H1 (cell line): Measurements from ENCODE around the gene EDN1. TPM values are rescaled to one million over a fixed set of nuclear protein-coding genes. Genes with fewer than 3 reads are reported as not detected.

Experiments
- CTCF ChIA-PET: fragments of 300-600 bp; sonication (Branson Sonifier 250); formaldehyde crosslinking; loops from one replicate; lab custom pipeline; 2021; ENCODE audit not compliant: partially characterized antibody; lab: Charles Lee
- POLR2A ChIA-PET: fragments of 300-600 bp; sonication (Branson Sonifier 250); formaldehyde crosslinking; loops from one replicate; lab custom pipeline; 2021; ENCODE audit warnings: inconsistent platforms; ENCODE audit not compliant: partially characterized antibody; lab: Charles Lee
- DNase-seq, 2 experiments: peaks; one replicate each; pipeline versions ENCODE4 v3.0.0 to v3.0.0-alpha.2; 2010 to 2022; ENCODE audit warnings: low spot score in 2 of 2, low read depth in 1 of 2, mixed read lengths in 1 of 2
- FAIRE-seq: peaks from 2 replicates; lab custom pipeline; 2011; peaks lifted over from hg19 to GRCh38; lab: Jason Lieb, UNC
- H2AFZ ChIP-seq: 2 replicates; pipeline ENCODE4 v1.8.1; 2012; ENCODE audit warnings: low read length, inconsistent platforms
- H2AK5ac ChIP-seq: 2 replicates; pipeline ENCODE4 v1.6.1; 2013; ENCODE audit warnings: low read depth, low read length
- H2BK120ac ChIP-seq: replicated peaks from 2 replicates; pipeline ENCODE3; 2013; ENCODE audit warnings: low read depth, low read length, inconsistent platforms
- H2BK12ac ChIP-seq: 2 replicates; pipeline ENCODE4 v1.6.1; 2013; ENCODE audit warnings: low read depth, low read length
- H2BK15ac ChIP-seq: 2 replicates; pipeline ENCODE4 v1.6.1; 2013; ENCODE audit warnings: low read length
- H2BK20ac ChIP-seq: 2 replicates; pipeline ENCODE4 v1.6.1; 2013; ENCODE audit warnings: low read length
- H2BK5ac ChIP-seq: 2 replicates; pipeline ENCODE4 v1.6.1; 2013; ENCODE audit warnings: low read depth, low read length
- H3K14ac ChIP-seq: 2 replicates; pipeline ENCODE4 v1.6.1; 2013; ENCODE audit warnings: inconsistent platforms; ENCODE audit not compliant: insufficient read length
- H3K18ac ChIP-seq: 2 replicates; pipeline ENCODE4 v1.6.1; 2013; ENCODE audit warnings: low read length; ENCODE audit errors: extremely low read depth
- H3K23ac ChIP-seq: 2 replicates; pipeline ENCODE4 v1.6.1; 2013; ENCODE audit warnings: inconsistent platforms; ENCODE audit not compliant: insufficient read length
- H3K23me2 ChIP-seq: 2 replicates; pipeline ENCODE4 v1.6.1; 2013; ENCODE audit warnings: low read depth, low read length
- H3K27ac ChIP-seq: 2 replicates; pipeline ENCODE4 v1.6.1; 2011; ENCODE audit warnings: low read depth, low read length, inconsistent platforms
- H3K27me3 ChIP-seq, 4 experiments: replicated peaks in 1 of 4; 1 replicate in 1 of 4; 2 replicates in 3 of 4; pipeline versions ENCODE4 v1.6.1 to v1.8.1; 2011 to 2013; ENCODE audit warnings: low read length in 3 of 4, mild to moderate bottlenecking in 3 of 4, inconsistent platforms in 2 of 4, mixed read lengths in 2 of 4, moderate library complexity in 1 of 4; ENCODE audit not compliant: control insufficient read depth in 3 of 4, insufficient read depth in 3 of 4; ENCODE audit errors: extremely low read depth in 1 of 4
- H3K36me3 ChIP-seq, 4 experiments: 2 replicates each; pipeline versions ENCODE4 v1.6.1 to v1.8.1; 2011 to 2013; ENCODE audit warnings: mild to moderate bottlenecking in 4 of 4, low read length in 3 of 4, moderate library complexity in 2 of 4, control low read depth in 1 of 4, inconsistent platforms in 1 of 4; ENCODE audit not compliant: insufficient read depth in 4 of 4, control insufficient read depth in 2 of 4
- H3K4ac ChIP-seq: replicated peaks from 2 replicates; pipeline ENCODE3; 2013; ENCODE audit warnings: low read length, low read depth, mixed read lengths, inconsistent platforms; ENCODE audit not compliant: insufficient read length
- H3K4me1 ChIP-seq, 4 experiments: replicated peaks in 1 of 4; 1 replicate in 1 of 4; 2 replicates in 3 of 4; pipeline versions ENCODE4 v1.6.1 to v1.8.1; 2011 to 2013; ENCODE audit warnings: low read length in 3 of 4, inconsistent platforms in 2 of 4, mixed read lengths in 1 of 4; ENCODE audit not compliant: insufficient read depth in 4 of 4, control insufficient read depth in 3 of 4
- H3K4me2 ChIP-seq, 2 experiments: 2 replicates each; pipeline versions ENCODE4 v1.6.1 to v1.8.1; 2011 to 2013; ENCODE audit warnings: low read depth in 2 of 2, low read length in 2 of 2, control low read depth in 1 of 2, inconsistent platforms in 1 of 2, mild to moderate bottlenecking in 1 of 2; ENCODE audit not compliant: insufficient read depth in 1 of 2
- H3K4me3 ChIP-seq, 4 experiments: fragments of 200-600, 300-600 bp in 1 of 4; sonication (generic), shearing (Covaris generic), sonication (Bioruptor Twin) in 1 of 4; 2 replicates each; pipeline versions ENCODE4 v1.5.1 to v1.8.1; 2011 to 2016; ENCODE audit warnings: low read length in 4 of 4, low read depth in 3 of 4, control low read depth in 2 of 4, inconsistent platforms in 2 of 4, mild to moderate bottlenecking in 2 of 4, mixed read lengths in 1 of 4, moderate library complexity in 1 of 4; ENCODE audit not compliant: insufficient read depth in 2 of 4; ENCODE audit errors: extremely low read depth in 1 of 4
- H3K56ac ChIP-seq: replicated peaks from 2 replicates; pipeline ENCODE3; 2013; ENCODE audit warnings: low read depth, mild to moderate bottlenecking, mixed read lengths, low read length, inconsistent platforms; ENCODE audit not compliant: insufficient read length
- H3K79me1 ChIP-seq: 2 replicates; pipeline ENCODE4 v1.6.1; 2013; ENCODE audit warnings: low read depth, low read length, control low read depth
- H3K79me2 ChIP-seq, 2 experiments: 2 replicates each; pipeline versions ENCODE4 v1.6.1 to v1.8.1; 2012 to 2013; ENCODE audit warnings: low read length in 2 of 2, mild to moderate bottlenecking in 2 of 2, inconsistent platforms in 1 of 2; ENCODE audit not compliant: insufficient read depth in 2 of 2, control insufficient read depth in 1 of 2
- H3K9ac ChIP-seq, 4 experiments: replicated peaks in 1 of 4; 1 replicate in 1 of 4; 2 replicates in 3 of 4; pipeline versions ENCODE4 v1.6.1 to v1.8.1; 2011 to 2013; ENCODE audit warnings: low read depth in 3 of 4, low read length in 3 of 4, control low read depth in 2 of 4, mild to moderate bottlenecking in 2 of 4, moderate library complexity in 2 of 4, inconsistent platforms in 1 of 4; ENCODE audit errors: extremely low read depth in 1 of 4
- H3K9me3 ChIP-seq, 2 experiments: 2 replicates each; pipeline versions ENCODE4 v1.6.1 to v1.8.1; 2012 to 2013; ENCODE audit warnings: mild to moderate bottlenecking in 2 of 2, moderate library complexity in 2 of 2, control low read depth in 1 of 2, inconsistent platforms in 1 of 2, low read depth in 1 of 2, low read length in 1 of 2, mixed read lengths in 1 of 2; ENCODE audit not compliant: insufficient read depth in 2 of 2
- H4K20me1 ChIP-seq, 2 experiments: replicated peaks in 1 of 2; 2 replicates each; pipeline versions ENCODE3 to v1.8.1; 2011 to 2013; ENCODE audit warnings: inconsistent platforms in 2 of 2, low read length in 2 of 2, mild to moderate bottlenecking in 1 of 2; ENCODE audit not compliant: insufficient read depth in 2 of 2, control insufficient read depth in 1 of 2
- H4K5ac ChIP-seq: 2 replicates; pipeline ENCODE4 v1.6.1; 2013; ENCODE audit warnings: low read length, low read depth, mixed read lengths, inconsistent platforms; ENCODE audit not compliant: insufficient read length
- H4K8ac ChIP-seq: 2 replicates; pipeline ENCODE4 v1.8.0; 2013; ENCODE audit warnings: mild to moderate bottlenecking, moderate library complexity, low read length, inconsistent platforms; ENCODE audit not compliant: insufficient read depth; ENCODE audit errors: extremely low read depth
- H4K91ac ChIP-seq: replicated peaks from 2 replicates; pipeline ENCODE3; 2013; ENCODE audit warnings: low read length, mixed read lengths, inconsistent platforms; ENCODE audit not compliant: insufficient read length
- ATF2 ChIP-seq: IDR thresholded peaks from 2 replicates; pipeline ENCODE4 v1.6.1; 2012; ENCODE audit warnings: low read length, inconsistent platforms
- BRCA1 ChIP-seq: IDR thresholded peaks from 2 replicates; pipeline ENCODE4 v1.6.1; 2012; ENCODE audit warnings: low read depth, low read length, improper control_type of control experiment
- JUN ChIP-seq: IDR thresholded peaks from 2 replicates; pipeline ENCODE4 v1.6.1; 2011; ENCODE audit warnings: low read depth, mild to moderate bottlenecking, improper control_type of control experiment, low read length
- JUND ChIP-seq: IDR thresholded peaks from 2 replicates; pipeline ENCODE4 v1.6.1; 2011; ENCODE audit warnings: mild to moderate bottlenecking, improper control_type of control experiment, low read length
- MAFK ChIP-seq: IDR thresholded peaks from 2 replicates; pipeline ENCODE4 v1.6.1; 2012; ENCODE audit warnings: low read depth, mild to moderate bottlenecking, improper control_type of control experiment, low read length
- SIN3A ChIP-seq, 2 experiments: IDR thresholded peaks in 1 of 2; conservative IDR thresholded peaks in 1 of 2; 2 replicates each; pipeline ENCODE4 v1.6.1; 2011 to 2012; ENCODE audit warnings: low read length in 2 of 2, improper control_type of control experiment in 1 of 2, low read depth in 1 of 2, mild to moderate bottlenecking in 1 of 2
- SP1 ChIP-seq: IDR thresholded peaks from 2 replicates; pipeline ENCODE4 v1.6.1; 2011; ENCODE audit warnings: low read depth, low read length
- WGBS, 2 experiments: shearing (Covaris generic) in 1 of 2; methylation state at CpG; one replicate each; pipeline versions ENCODE4 v1.1.6 to v1.1.7; 2013 to 2015; ENCODE audit warnings: low lambda C conversion rate in 2 of 2, mixed read lengths in 2 of 2, inconsistent platforms in 1 of 2, low coverage in 1 of 2, missing lambda C conversion rate in 1 of 2; ENCODE audit not compliant: insufficient replicate concordance in 2 of 2, insufficient coverage in 1 of 2, insufficient read length in 1 of 2; ENCODE audit errors: extremely low coverage in 1 of 2, missing lambda C conversion rate in 1 of 2; 5-methylcytosine and 5-hydroxymethylcytosine counted together
- polyA plus RNA-seq, 7 experiments: library from polyadenylated mRNA; depleted of rRNA in 3 of 7; stranded (reverse) in 5 of 7; unstranded in 2 of 7; fragments of >200 nt in 5 of 7; fragments of 200-250 nt in 2 of 7; gene quantifications; 1 replicate in 5 of 7; 2 replicates in 1 of 7; 4 replicates in 1 of 7; pipeline versions ENCODE4 v1.2.1 to v1.2.3, GENCODE V29; 2011 to 2013; ENCODE audit warnings: missing spikeins in 2 of 7, mixed read lengths in 2 of 7
- total RNA-seq: library from RNA; stranded (reverse); fragmentation: NEBNext Ultra II Directional; extraction: Animal tissue kit (Norgen Biotek cat#: 25700); gene quantifications from 2 replicates; pipeline ENCODE4 v1.2.1, GENCODE V29; 2021

Gene EDN1
- total and polyA plus RNA-seq, 2 of the 8 experiments (the other 6 are each of a cell fraction or from before 2014, with no cell fraction given), result 0.23 to 1.1 TPM

- H3K27ac ChIP-seq, result no peak overlapping the region
- H4K91ac ChIP-seq, result no peak overlapping the region
- H2BK15ac ChIP-seq, result no peak overlapping the region
- no peaks in the 10 kb centered on the region for H4K20me1 ChIP-seq
- H3K27me3 ChIP-seq, result no peaks in the 10 kb centered on the region
- H3K4ac ChIP-seq, result no peak overlapping the region
- DNase-seq (no peak), FAIRE-seq (peak; percentile 36)
- no peaks in the 10 kb centered on the region for H3K79me2 ChIP-seq
- TF ChIP-seq SP1 (no peak), BRCA1 (no peak), MAFK (no peak), JUN (no peak), JUND (no peak), ATF2 (no peak), SIN3A (conservative IDR thresholded peaks at IDR 0.05 in 1 of 2, IDR thresholded peaks at IDR 0.05 in 1 of 2; ENCODE audit: low read depth in 1 of 2, low read length in 2 of 2) (no peak)
- CTCF ChIA-PET, result interaction anchor here (0.5 to 5.2 kb wide), 2 partner anchors 9 to 40 kb away, joined by 3 to 24 read pairs; partner anchors contain the start of gene EDN1
- no peaks in the 10 kb centered on the region for H3K23me2 ChIP-seq
- H2BK120ac ChIP-seq, result no peak overlapping the region
- no peak overlapping the region for H3K56ac ChIP-seq
- no peak overlapping the region for H4K5ac ChIP-seq
- no peak overlapping the region for H2AK5ac ChIP-seq
- no peak overlapping the region for H3K23ac ChIP-seq
- H2BK12ac ChIP-seq, result no peak overlapping the region
- WGBS, 2 experiments, result 90% methylated on average over 3 of the region's 3 CpGs; no CpG with 5 or more reads in 1 of the 2 experiments
- no peak overlapping the region for H3K18ac ChIP-seq
- H2BK5ac ChIP-seq, result no peak overlapping the region
- no peaks in the 10 kb centered on the region; a peak in 1 of 4 replicates for H3K9me3 ChIP-seq
- no peak overlapping the region for H2AFZ ChIP-seq
- H3K9ac ChIP-seq, result no peak overlapping the region
- no peaks in the 10 kb centered on the region for H3K4me1 ChIP-seq
- H3K4me2 ChIP-seq, result no peak overlapping the region
- H3K36me3 ChIP-seq, result no peaks in the 10 kb centered on the region
- POLR2A ChIA-PET, result no interaction called here
- H3K14ac ChIP-seq, result no peak overlapping the region
- H3K4me3 ChIP-seq, result no peak overlapping the region
- no peak overlapping the region for H2BK20ac ChIP-seq
- no peak overlapping the region for H4K8ac ChIP-seq
- H3K79me1 ChIP-seq, result no peaks in the 10 kb centered on the region
Observed at GRCh38 chr6:12280902-12281301, 9.3 kb upstream of the EDN1 start.
